ENCODE results near the gene YAP1.

The YAP1 gene

GRCh38 chr11:102279641-102280170 is 169.5 kb downstream of the YAP1 start:
- H2BK120ac ChIP-seq (ENCODE audit: low read depth, low read length): no peak overlapping the region
- no peak overlapping the region for H3K27ac ChIP-seq (replicated peaks; ENCODE audit: low read length)
- WGBS, 2 donors (ENCODE audit: extremely low coverage in 2 of 2, insufficient read length in 2 of 2, insufficient replicate concordance in 1 of 2): no CpG with 5 or more reads among the region's 13 CpGs
- no peak overlapping the region for H2BK5ac ChIP-seq (ENCODE audit: low read length)
- H3K4me2 ChIP-seq (ENCODE audit: insufficient read depth, low read length, poor library complexity, severe bottlenecking): no peak overlapping the region
- no peak overlapping the region for H4K8ac ChIP-seq (ENCODE audit: low read depth, low read length)
- H2BK15ac ChIP-seq (ENCODE audit: low read length): no peak overlapping the region
- no peak overlapping the region for H4K91ac ChIP-seq (ENCODE audit: low read depth, low read length, poor library complexity)
- no peak overlapping the region for H3K9ac ChIP-seq (ENCODE audit: low read depth, low read length, poor library complexity)
- H3K18ac ChIP-seq (ENCODE audit: low read length): no peak overlapping the region
- no peak overlapping the region for H2BK12ac ChIP-seq (ENCODE audit: low read length)
- peak overlapping the region in 1 of 2 donors; percentile 1 for H3K4me3 ChIP-seq (ENCODE audit: low read length in 2 of 2)
- no peaks in the 10 kb centered on the region for H3K79me1 ChIP-seq (ENCODE audit: low read depth, low read length)
- H3K14ac ChIP-seq (ENCODE audit: low read length): no peak overlapping the region
- H3K23ac ChIP-seq (ENCODE audit: low read depth, low read length, poor library complexity): no peak overlapping the region
- DNase-seq (ENCODE audit: low spot score): no peak
- peak overlapping the region; percentile 67 for H2AFZ ChIP-seq (ENCODE audit: low read length)
- no peak overlapping the region for H2AK5ac ChIP-seq (ENCODE audit: low read depth, low read length)
- H3K36me3 ChIP-seq (replicated peaks in 1 of 2; ENCODE audit: control insufficient read depth in 2 of 2, insufficient read depth in 2 of 2, low read length in 2 of 2): no peaks in the 10 kb centered on the region
- H3K4me1 ChIP-seq (ENCODE audit: control insufficient read depth in 2 of 2, insufficient read depth in 1 of 2, low read depth in 1 of 2, low read length in 2 of 2): peaks cover 3 to 4% of the 10 kb centered on the region in 2 donors
- H3K27me3 ChIP-seq (ENCODE audit: control insufficient read depth in 3 of 3, insufficient read depth in 3 of 3, low read depth in 1 of 3, low read length in 3 of 3): no peaks in the 10 kb centered on the region
- no peak overlapping the region for H3K4ac ChIP-seq (ENCODE audit: low read length)
- peaks cover 0 to under 1% of the 10 kb centered on the region in 2 donors for H3K9me3 ChIP-seq (replicated peaks in 1 of 2; ENCODE audit: control insufficient read depth in 2 of 2, insufficient read depth in 1 of 2, low read depth in 1 of 2, low read length in 2 of 2)

- no peak overlapping the region for H3K27ac ChIP-seq (replicated peaks; ENCODE audit: low read length)
- H2BK12ac ChIP-seq (ENCODE audit: low read length): no peak overlapping the region
These were observed 170.1 kb downstream of the YAP1 start for GRCh38 chr11:102280245-102280833.

More at GRCh38 chr11:102280245-102280833, 170.1 kb downstream of the YAP1 start:
- no peak overlapping the region for H2BK15ac ChIP-seq (ENCODE audit: low read length)
- H2BK120ac ChIP-seq (ENCODE audit: low read depth, low read length): no peak overlapping the region
- no peak overlapping the region for H3K14ac ChIP-seq (ENCODE audit: low read length)
- H3K4me1 ChIP-seq (ENCODE audit: control insufficient read depth in 2 of 2, insufficient read depth in 1 of 2, low read depth in 1 of 2, low read length in 2 of 2): peaks cover 3 to 4% of the 10 kb centered on the region in 2 donors
- H3K9ac ChIP-seq (ENCODE audit: low read depth, low read length, poor library complexity): no peak overlapping the region
- no peak overlapping the region for H4K91ac ChIP-seq (ENCODE audit: low read depth, low read length, poor library complexity)
- H3K18ac ChIP-seq (ENCODE audit: low read length): no peak overlapping the region
- H3K36me3 ChIP-seq (replicated peaks in 1 of 2; ENCODE audit: control insufficient read depth in 2 of 2, insufficient read depth in 2 of 2, low read length in 2 of 2): no peaks in the 10 kb centered on the region
- no CpG with 5 or more reads among the region's 4 CpGs for WGBS, 2 donors (ENCODE audit: extremely low coverage in 2 of 2, insufficient read length in 2 of 2, insufficient replicate concordance in 1 of 2)
- H2AK5ac ChIP-seq (ENCODE audit: low read depth, low read length): no peak overlapping the region
- H2BK5ac ChIP-seq (ENCODE audit: low read length): no peak overlapping the region
- H3K4ac ChIP-seq (ENCODE audit: low read length): no peak overlapping the region
- no peak for DNase-seq (ENCODE audit: low spot score)
- H3K79me1 ChIP-seq (ENCODE audit: low read depth, low read length): no peaks in the 10 kb centered on the region
- H3K9me3 ChIP-seq (replicated peaks in 1 of 2; ENCODE audit: control insufficient read depth in 2 of 2, insufficient read depth in 1 of 2, low read depth in 1 of 2, low read length in 2 of 2): no peaks in the 10 kb centered on the region
- no peak overlapping the region for H3K4me2 ChIP-seq (ENCODE audit: insufficient read depth, low read length, poor library complexity, severe bottlenecking)
- no peak overlapping the region for H3K23ac ChIP-seq (ENCODE audit: low read depth, low read length, poor library complexity)
- H4K8ac ChIP-seq (ENCODE audit: low read depth, low read length): no peak overlapping the region
- H3K27me3 ChIP-seq (ENCODE audit: control insufficient read depth in 3 of 3, insufficient read depth in 3 of 3, low read depth in 1 of 3, low read length in 3 of 3): peaks cover 0 to 2% (median 0%) of the 10 kb centered on the region in 3 experiments
- no peak overlapping the region for H3K4me3 ChIP-seq (ENCODE audit: low read length in 2 of 2)
- H2AFZ ChIP-seq (ENCODE audit: low read length): peak overlapping the region; percentile 67
